Measurements from ENCODE around the gene ALPL. TPM values are rescaled to one million over a fixed set of nuclear protein-coding genes. Genes with fewer than 3 reads are reported as not detected.

Gene ALPL
- polyA plus RNA-seq, 1 donor (not counting 4 experiments of a cell fraction or from before 2014, with no cell fraction given): not detected

DNA sequence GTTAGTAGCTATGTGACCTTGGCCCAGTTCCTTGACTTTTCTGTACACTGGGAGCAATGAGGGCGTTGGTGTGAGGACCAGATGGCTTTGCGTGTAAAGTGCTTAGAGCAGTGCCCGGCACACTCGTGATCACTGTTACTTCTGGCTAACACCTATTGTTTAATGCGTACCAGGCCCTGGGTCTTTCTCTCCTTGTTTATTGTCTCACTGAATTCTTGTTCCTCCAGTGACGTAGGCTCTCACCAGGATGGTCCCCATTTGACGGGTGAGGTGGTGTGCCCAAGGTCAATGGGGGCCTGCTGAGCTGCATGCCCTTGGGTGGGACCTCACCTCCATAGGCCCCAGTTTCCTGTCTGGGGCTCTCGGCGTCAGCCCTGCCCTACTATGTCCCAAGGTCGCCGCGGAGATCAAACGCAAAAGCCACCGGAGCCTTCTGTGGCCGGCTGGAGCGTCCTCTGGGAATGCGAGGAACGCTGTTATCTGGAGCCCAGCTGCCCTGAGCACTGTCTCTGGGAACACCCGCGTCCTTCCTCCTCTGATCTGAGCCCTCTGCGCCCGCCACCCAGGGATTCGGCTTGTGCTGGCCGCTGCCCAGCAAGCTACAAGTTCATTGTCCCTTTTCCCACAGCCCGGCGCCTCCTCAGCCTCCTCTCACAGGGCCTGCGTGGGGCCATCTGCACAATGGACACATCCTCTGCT, 28.9 kb downstream of the ALPL start:
- H3K79me2 ChIP-seq (ENCODE audit: control insufficient read depth, insufficient read depth, low read length): no peaks in the 10 kb centered on the region
- no peak overlapping the region for H2AFZ ChIP-seq (ENCODE audit: control insufficient read depth, low read length)
- dilution Hi-C loops (cut with MboI; ENCODE audit: extremely low pct_ligation_motif_present, low sequenced_read_pairs): no loop called here
- no peak overlapping the region for H3K9ac ChIP-seq (ENCODE audit: control insufficient read depth, extremely low read depth, insufficient read depth, low read length)
- no peak overlapping the region for H3K4me3 ChIP-seq (ENCODE audit: control insufficient read depth in 2 of 3, extremely low read depth in 1 of 3, insufficient read depth in 2 of 3, low read depth in 1 of 3, low read length in 3 of 3)
- no peak for FAIRE-seq
- no peak for TF ChIP-seq EZH2 (IDR thresholded peaks at IDR 0.05; ENCODE audit: low read length)
- TF ChIP-seq, protein P1, sequence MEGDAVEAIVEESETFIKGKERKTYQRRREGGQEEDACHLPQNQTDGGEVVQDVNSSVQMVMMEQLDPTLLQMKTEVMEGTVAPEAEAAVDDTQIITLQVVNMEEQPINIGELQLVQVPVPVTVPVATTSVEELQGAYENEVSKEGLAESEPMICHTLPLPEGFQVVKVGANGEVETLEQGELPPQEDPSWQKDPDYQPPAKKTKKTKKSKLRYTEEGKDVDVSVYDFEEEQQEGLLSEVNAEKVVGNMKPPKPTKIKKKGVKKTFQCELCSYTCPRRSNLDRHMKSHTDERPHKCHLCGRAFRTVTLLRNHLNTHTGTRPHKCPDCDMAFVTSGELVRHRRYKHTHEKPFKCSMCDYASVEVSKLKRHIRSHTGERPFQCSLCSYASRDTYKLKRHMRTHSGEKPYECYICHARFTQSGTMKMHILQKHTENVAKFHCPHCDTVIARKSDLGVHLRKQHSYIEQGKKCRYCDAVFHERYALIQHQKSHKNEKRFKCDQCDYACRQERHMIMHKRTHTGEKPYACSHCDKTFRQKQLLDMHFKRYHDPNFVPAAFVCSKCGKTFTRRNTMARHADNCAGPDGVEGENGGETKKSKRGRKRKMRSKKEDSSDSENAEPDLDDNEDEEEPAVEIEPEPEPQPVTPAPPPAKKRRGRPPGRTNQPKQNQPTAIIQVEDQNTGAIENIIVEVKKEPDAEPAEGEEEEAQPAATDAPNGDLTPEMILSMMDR (optimal IDR thresholded peaks at IDR 0.05 in 1 of 3, IDR thresholded peaks at IDR 0.05 in 1 of 3, conservative IDR thresholded peaks at IDR 0.05 in 1 of 3; ENCODE audit: extremely low read depth in 1 of 3, insufficient read depth in 2 of 3, low read length in 3 of 3): no peak
- no peak overlapping the region for H3K4me2 ChIP-seq (ENCODE audit: control insufficient read depth, extremely low read depth, insufficient read depth, low read depth, low read length)
- no peaks in the 10 kb centered on the region for H3K4me1 ChIP-seq (ENCODE audit: control insufficient read depth, extremely low read depth, insufficient read depth, low read length)
- no peak for DNase-seq (ENCODE audit: low read depth, low spot score)
- no peaks in the 10 kb centered on the region for H4K20me1 ChIP-seq (ENCODE audit: control insufficient read depth, extremely low read depth, insufficient read depth, low read length)
- peaks cover 17% of the 10 kb centered on the region for H3K27me3 ChIP-seq (ENCODE audit: control insufficient read depth, extremely low read depth, insufficient read depth, low read length)
- no peaks in the 10 kb centered on the region for H3K9me1 ChIP-seq (ENCODE audit: control insufficient read depth, extremely low read depth, insufficient read depth, low read length)
- H3K9me3 ChIP-seq (ENCODE audit: control insufficient read depth, low read depth, low read length): no peaks in the 10 kb centered on the region
- no peaks in the 10 kb centered on the region for H3K36me3 ChIP-seq (ENCODE audit: control insufficient read depth in 2 of 2, extremely low read depth in 1 of 2, insufficient read depth in 2 of 2, low read length in 2 of 2)
- H3K27ac ChIP-seq (ENCODE audit: control insufficient read depth, insufficient read depth, low read length): no peak overlapping the region

DNA sequence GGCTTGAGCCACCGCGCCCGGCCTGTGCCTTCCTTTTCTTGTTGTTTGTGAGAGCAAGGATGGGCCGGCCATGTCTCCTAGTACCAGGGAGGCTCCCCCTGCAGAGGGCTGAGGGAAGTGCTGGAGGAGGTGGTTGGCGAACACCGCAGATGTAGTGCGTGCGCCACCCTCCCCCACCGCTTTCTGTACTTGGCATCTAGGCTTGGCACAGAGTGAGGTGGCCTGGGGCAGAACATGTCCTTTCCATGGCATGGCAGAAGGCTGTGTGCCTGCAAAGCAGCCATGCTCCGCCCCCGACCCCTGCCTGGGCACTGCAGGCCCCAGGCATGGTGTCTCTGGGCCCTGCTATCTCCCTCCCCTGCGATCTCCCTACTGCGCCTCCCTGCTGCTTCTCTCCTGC, 30.7 kb downstream of the ALPL start:
- TF ChIP-seq EZH2 (IDR thresholded peaks at IDR 0.05; ENCODE audit: low read length): no peak
- TF ChIP-seq, protein P1 (optimal IDR thresholded peaks at IDR 0.05 in 1 of 3, IDR thresholded peaks at IDR 0.05 in 1 of 3, conservative IDR thresholded peaks at IDR 0.05 in 1 of 3; ENCODE audit: extremely low read depth in 1 of 3, insufficient read depth in 2 of 3, low read length in 3 of 3): peak; percentile 54 to 77 (median 60)
- H3K36me3 ChIP-seq (ENCODE audit: control insufficient read depth in 2 of 2, extremely low read depth in 1 of 2, insufficient read depth in 2 of 2, low read length in 2 of 2): no peaks in the 10 kb centered on the region
- no peaks in the 10 kb centered on the region for H3K4me1 ChIP-seq (ENCODE audit: control insufficient read depth, extremely low read depth, insufficient read depth, low read length)
- no peak overlapping the region for H3K4me2 ChIP-seq (ENCODE audit: control insufficient read depth, extremely low read depth, insufficient read depth, low read depth, low read length)
- no peak overlapping the region for H2AFZ ChIP-seq (ENCODE audit: control insufficient read depth, low read length)
- DNase-seq (ENCODE audit: low read depth, low spot score) (peak; percentile 4), FAIRE-seq (peak; percentile 44)
- H3K9me1 ChIP-seq (ENCODE audit: control insufficient read depth, extremely low read depth, insufficient read depth, low read length): no peaks in the 10 kb centered on the region
- peaks cover 17% of the 10 kb centered on the region for H3K27me3 ChIP-seq (ENCODE audit: control insufficient read depth, extremely low read depth, insufficient read depth, low read length)
- H3K9ac ChIP-seq (ENCODE audit: control insufficient read depth, extremely low read depth, insufficient read depth, low read length): no peak overlapping the region
- H3K4me3 ChIP-seq (ENCODE audit: control insufficient read depth in 2 of 3, extremely low read depth in 1 of 3, insufficient read depth in 2 of 3, low read depth in 1 of 3, low read length in 3 of 3): no peak overlapping the region
- dilution Hi-C loops (cut with MboI; ENCODE audit: extremely low pct_ligation_motif_present, low sequenced_read_pairs): no loop called here
- H3K79me2 ChIP-seq (ENCODE audit: control insufficient read depth, insufficient read depth, low read length): no peaks in the 10 kb centered on the region
- H4K20me1 ChIP-seq (ENCODE audit: control insufficient read depth, extremely low read depth, insufficient read depth, low read length): no peaks in the 10 kb centered on the region
- H3K9me3 ChIP-seq (ENCODE audit: control insufficient read depth, low read depth, low read length): no peaks in the 10 kb centered on the region
- no peak overlapping the region for H3K27ac ChIP-seq (ENCODE audit: control insufficient read depth, insufficient read depth, low read length)
